Measurements from ENCODE around the gene BTBD9.
"Not testable (repeated sequence)": the region's sequence is repeated elsewhere in the genome, so short reads cannot be mapped to it uniquely, and the experiment has no call there.

Gene BTBD9

GRCh38 chr6:38477680-38478260 lies 162.0 kb downstream of the BTBD9 start:
- DNase-seq = no peak

- no peak for DNase-seq
These were observed 162.8 kb downstream of the BTBD9 start for GRCh38 chr6:38476888-38477287.

GRCh38 chr6:38476141-38476540 lies 163.6 kb downstream of the BTBD9 start:
- no peak for DNase-seq

- no peak for DNase-seq
These were observed 169.2 kb downstream of the BTBD9 start for GRCh38 chr6:38470548-38470947.

- DNase-seq = no peak
These were observed 172.2 kb downstream of the BTBD9 start for GRCh38 chr6:38467566-38467965.

GRCh38 chr6:38460186-38460585 lies 179.5 kb downstream of the BTBD9 start:
- DNase-seq = no peak

- no peak for DNase-seq
These were observed 180.4 kb downstream of the BTBD9 start for GRCh38 chr6:38459291-38459690.

GRCh38 chr6:38453861-38454260 lies 185.9 kb downstream of the BTBD9 start:
- DNase-seq = no peak

- DNase-seq = no peak
These were observed 186.7 kb downstream of the BTBD9 start for GRCh38 chr6:38452816-38453660.

- no peak for DNase-seq
These were observed 189.0 kb downstream of the BTBD9 start for GRCh38 chr6:38450717-38451116.

GRCh38 chr6:38445925-38446324 lies 193.8 kb downstream of the BTBD9 start:
- no peak for DNase-seq

- DNase-seq = no peak
These were observed 194.4 kb downstream of the BTBD9 start for GRCh38 chr6:38445336-38445735.

- no peak for DNase-seq
These were observed 196.2 kb downstream of the BTBD9 start for GRCh38 chr6:38443352-38444144.

- no peak for DNase-seq
These were observed 201.6 kb downstream of the BTBD9 start for GRCh38 chr6:38438097-38438496.

GRCh38 chr6:38436726-38437465 lies 202.8 kb downstream of the BTBD9 start:
- no peak for DNase-seq

- no peak for DNase-seq
These were observed 204.4 kb downstream of the BTBD9 start for GRCh38 chr6:38435330-38435729.

- no peak for DNase-seq
These were observed 205.7 kb downstream of the BTBD9 start for GRCh38 chr6:38434051-38434450.

- DNase-seq = no peak
These were observed 207.2 kb downstream of the BTBD9 start for GRCh38 chr6:38432479-38432878.

GRCh38 chr6:38432079-38432478 lies 207.7 kb downstream of the BTBD9 start:
- no peak for DNase-seq

- no peak for DNase-seq
These were observed 210.2 kb downstream of the BTBD9 start for GRCh38 chr6:38429546-38429945.

- no peak for DNase-seq
These were observed 212.1 kb downstream of the BTBD9 start for GRCh38 chr6:38427492-38428210.

- not testable (repeated sequence) for DNase-seq
These were observed 213.8 kb downstream of the BTBD9 start for GRCh38 chr6:38425788-38426488.
